Measurements from ENCODE around the gene RAB11FIP4.

RAB11FIP4 gene

DNA sequence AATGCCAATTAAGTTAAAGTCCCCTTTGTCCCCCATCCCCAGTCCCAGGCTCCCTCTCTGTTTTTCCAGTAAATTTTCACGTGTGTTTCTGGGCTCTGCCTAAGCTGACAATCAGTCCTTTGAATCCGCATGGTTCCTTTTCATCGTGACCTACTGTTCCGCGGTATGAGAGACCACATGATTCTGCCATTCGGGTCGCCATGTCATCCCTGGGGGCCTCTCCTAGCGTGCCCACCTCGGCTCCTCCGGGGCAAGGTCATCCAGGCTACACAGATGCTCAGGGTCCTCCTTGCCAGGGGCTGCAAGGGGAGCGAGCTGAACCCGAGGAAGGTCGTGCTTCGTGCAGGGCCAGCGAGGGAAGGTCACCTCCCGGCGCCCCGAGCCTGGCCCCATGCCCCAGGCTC is 157.6 kb downstream of the RAB11FIP4 start:
- H3K4me3 ChIP-seq (ENCODE audit: low read depth, low read length) = peak overlapping the region; percentile 80
- TF ChIP-seq, protein P1, sequence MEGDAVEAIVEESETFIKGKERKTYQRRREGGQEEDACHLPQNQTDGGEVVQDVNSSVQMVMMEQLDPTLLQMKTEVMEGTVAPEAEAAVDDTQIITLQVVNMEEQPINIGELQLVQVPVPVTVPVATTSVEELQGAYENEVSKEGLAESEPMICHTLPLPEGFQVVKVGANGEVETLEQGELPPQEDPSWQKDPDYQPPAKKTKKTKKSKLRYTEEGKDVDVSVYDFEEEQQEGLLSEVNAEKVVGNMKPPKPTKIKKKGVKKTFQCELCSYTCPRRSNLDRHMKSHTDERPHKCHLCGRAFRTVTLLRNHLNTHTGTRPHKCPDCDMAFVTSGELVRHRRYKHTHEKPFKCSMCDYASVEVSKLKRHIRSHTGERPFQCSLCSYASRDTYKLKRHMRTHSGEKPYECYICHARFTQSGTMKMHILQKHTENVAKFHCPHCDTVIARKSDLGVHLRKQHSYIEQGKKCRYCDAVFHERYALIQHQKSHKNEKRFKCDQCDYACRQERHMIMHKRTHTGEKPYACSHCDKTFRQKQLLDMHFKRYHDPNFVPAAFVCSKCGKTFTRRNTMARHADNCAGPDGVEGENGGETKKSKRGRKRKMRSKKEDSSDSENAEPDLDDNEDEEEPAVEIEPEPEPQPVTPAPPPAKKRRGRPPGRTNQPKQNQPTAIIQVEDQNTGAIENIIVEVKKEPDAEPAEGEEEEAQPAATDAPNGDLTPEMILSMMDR (IDR thresholded peaks at IDR 0.05; ENCODE audit: low read depth, low read length, missing control alignments) = no peak
- DNase-seq (ENCODE audit: low read depth) = no peak

DNA sequence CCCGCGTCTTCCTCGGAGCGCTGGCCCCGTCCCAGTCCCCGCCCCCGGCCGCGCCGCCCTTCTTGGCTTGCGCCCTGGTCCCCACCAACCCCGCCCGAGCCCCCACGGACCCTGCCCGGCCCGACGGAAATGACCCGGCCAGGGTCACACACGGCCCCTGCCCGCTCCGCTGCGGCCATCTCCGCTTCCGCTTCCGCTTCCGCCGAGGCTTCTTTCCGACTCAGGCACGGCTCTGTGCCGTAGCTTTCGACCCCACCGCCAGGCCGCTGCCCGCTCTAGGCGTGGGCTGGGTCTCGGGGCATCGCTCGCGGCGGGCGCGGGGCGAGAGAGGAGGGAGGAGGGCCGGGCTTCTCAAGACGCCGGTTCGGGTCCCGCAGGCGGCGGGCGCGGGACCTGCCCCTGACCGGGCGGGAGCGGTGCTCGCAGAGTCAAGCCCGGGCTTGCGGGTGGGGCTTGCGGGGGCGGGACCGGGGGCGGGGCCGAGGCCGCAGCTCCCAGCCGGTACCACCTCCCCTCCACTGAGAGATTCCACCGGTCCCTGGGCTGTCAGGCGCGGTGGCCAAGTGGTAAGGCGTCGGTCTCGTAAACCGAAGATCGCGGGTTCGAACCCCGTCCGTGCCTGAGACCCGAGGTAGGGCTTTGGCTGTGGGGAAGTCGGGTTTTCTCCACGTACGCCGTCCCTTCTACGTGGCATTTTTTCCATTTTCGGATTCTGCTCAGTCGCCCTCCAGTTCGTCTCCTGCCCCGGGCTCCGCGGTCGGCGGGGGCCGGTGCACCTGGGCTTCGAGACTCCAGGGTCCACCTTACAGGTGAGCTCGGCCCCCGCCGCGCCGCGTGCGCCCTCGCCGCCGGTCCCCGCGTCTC is 158.3 kb downstream of the RAB11FIP4 start:
- TF ChIP-seq, protein P1 (IDR thresholded peaks at IDR 0.05; ENCODE audit: low read depth, low read length, missing control alignments) = no peak
- DNase-seq (ENCODE audit: low read depth) = peak; percentile 82
- peak overlapping the region; percentile 80 for H3K4me3 ChIP-seq (ENCODE audit: low read depth, low read length)

DNA sequence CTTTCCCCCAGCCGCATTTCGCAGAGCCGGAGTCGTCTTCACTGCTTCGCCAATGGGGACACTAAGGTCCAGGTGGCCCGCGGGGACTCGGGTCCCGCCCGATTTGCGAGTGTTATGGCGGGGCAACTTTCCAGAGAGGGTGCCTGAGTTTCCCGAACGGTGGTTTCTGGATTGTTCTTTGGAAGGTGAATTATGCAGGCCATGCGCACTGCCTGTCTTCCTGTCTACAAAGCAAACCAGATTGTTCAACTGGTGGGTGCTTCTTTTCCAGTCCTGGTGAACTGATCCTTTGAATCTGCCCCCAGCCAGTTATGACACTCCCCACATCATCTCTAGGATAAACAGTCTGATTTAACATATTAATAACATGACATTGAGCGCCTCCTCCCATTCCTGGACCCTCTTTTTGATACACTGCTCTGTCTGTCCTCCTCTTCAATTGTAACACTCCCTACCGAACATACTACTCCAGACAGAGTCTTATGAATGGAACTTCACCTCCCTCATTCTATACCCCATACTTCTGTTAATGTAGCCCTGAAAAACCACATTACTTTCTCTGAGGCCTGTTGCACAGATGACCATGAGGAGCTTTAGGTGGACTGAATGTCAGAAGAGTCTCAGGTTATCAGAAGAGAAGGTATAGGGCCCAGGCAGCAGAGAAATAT is 159.0 kb downstream of the RAB11FIP4 start:
- DNase-seq (ENCODE audit: low read depth) = no peak
- peak overlapping the region; percentile 48 for H3K4me3 ChIP-seq (ENCODE audit: low read depth, low read length)
- TF ChIP-seq, protein P1 (IDR thresholded peaks at IDR 0.05; ENCODE audit: low read depth, low read length, missing control alignments) = no peak

DNA sequence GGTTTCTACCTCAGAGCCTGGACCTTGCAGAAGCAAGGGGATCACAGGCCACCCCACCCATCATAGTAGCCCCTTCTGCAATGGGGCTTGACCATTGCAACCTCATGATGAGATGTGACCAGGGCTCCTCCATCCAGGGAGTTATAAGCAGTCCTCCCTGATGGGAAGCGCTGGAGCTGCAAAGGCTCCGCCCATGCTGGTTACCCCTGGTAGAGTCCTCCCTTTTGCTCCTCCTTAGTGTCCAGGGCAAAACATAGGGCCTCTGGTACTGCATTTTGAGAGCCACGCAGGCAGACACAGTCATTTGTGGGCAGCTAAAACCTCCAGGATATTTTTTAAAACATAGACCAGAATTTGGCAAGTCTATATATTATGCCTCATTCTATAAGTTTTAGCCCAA is 161.1 kb downstream of the RAB11FIP4 start:
- DNase-seq (ENCODE audit: low read depth) = no peak
- TF ChIP-seq, protein P1 (IDR thresholded peaks at IDR 0.05; ENCODE audit: low read depth, low read length, missing control alignments) = no peak
- H3K4me3 ChIP-seq (ENCODE audit: low read depth, low read length) = no peak overlapping the region

DNA sequence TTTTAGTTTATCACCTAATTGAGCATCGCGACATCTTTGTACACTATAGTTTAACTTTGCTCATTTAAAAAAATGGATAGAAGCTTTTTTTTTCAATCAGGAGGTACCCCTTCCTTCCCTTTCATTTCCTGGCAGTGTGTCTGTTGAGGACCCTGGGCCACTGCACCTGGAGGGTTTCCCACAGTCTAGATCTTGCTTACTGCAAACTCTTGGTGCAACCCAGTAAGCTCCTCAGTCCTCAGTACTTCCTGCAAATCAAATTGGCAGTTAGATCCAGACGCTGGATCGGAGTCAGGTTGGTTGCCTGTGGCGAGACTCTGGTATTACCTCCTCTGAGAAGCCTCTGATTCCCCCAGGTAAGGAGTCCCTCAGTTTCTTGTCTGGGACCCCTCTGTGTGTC is 162.0 kb downstream of the RAB11FIP4 start:
- TF ChIP-seq, protein P1 (IDR thresholded peaks at IDR 0.05; ENCODE audit: low read depth, low read length, missing control alignments) = no peak
- no peak overlapping the region for H3K4me3 ChIP-seq (ENCODE audit: low read depth, low read length)
- DNase-seq (ENCODE audit: low read depth) = no peak

DNA sequence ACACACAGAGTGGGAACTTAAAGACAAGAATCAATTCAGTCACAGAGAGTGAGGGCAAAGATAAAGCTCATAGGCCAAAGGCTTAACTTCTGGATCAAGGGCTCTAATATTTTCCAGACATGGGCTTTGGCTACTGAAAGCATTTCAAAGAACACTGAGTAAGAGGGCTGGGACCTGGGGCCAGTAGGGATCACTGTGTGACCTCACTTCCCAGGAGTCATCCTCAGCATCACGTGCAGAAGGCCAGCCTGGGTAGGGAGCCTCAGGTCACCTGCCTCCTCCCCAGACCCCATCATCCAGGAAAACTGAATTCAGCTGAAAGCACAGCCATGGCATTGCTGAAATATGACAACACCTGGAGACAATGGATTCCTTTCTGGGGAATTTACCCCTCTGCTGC is 163.5 kb downstream of the RAB11FIP4 start:
- TF ChIP-seq, protein P1 (IDR thresholded peaks at IDR 0.05; ENCODE audit: low read depth, low read length, missing control alignments) = no peak
- no peak for DNase-seq (ENCODE audit: low read depth)
- H3K4me3 ChIP-seq (ENCODE audit: low read depth, low read length) = no peak overlapping the region
